SU-DHL-6 (cell line): ENCODE data around the gene RNF130.

Experiments
- EZH2phosphoT487 ChIP-seq: fragments of 200-600 bp; sonication (generic), shearing (Covaris generic); conservative IDR thresholded peaks from 2 replicates; pipeline ENCODE4 v1.6.1; 2018; ENCODE audit warnings: mild to moderate bottlenecking, antibody characterized with exemption, low read length, moderate library complexity, mixed read lengths
- TF ChIP-seq, protein P1 (sequence below): fragments of 200-600 bp; sonication (generic); IDR thresholded peaks from one replicate; pipeline ENCODE4 v1.5.1; 2017; ENCODE audit warnings: antibody characterized with exemption, mild to moderate bottlenecking, low read length, moderate library complexity; ENCODE audit not compliant: insufficient read depth, poor library complexity, severe bottlenecking

DNA sequence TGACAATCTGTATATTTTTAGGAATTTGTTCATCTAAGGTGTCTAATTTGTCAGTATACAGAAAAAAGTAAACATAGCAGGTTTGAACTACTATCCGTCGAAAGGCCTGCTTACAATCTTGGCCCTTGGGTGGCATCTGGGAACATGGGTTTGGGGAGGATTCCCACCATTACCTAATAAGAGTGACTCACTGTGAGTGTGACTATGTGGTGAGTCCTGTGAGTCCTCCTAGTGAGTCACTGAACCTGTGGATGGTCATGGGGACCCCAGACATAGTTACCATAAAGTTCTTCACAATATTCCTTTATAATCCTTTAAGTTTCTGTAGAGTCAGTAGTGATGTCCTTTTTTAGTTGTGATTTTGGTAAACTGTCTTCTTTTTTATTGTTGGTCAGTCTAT is 37.0 kb downstream of the RNF130 start:
- TF ChIP-seq, protein P1, sequence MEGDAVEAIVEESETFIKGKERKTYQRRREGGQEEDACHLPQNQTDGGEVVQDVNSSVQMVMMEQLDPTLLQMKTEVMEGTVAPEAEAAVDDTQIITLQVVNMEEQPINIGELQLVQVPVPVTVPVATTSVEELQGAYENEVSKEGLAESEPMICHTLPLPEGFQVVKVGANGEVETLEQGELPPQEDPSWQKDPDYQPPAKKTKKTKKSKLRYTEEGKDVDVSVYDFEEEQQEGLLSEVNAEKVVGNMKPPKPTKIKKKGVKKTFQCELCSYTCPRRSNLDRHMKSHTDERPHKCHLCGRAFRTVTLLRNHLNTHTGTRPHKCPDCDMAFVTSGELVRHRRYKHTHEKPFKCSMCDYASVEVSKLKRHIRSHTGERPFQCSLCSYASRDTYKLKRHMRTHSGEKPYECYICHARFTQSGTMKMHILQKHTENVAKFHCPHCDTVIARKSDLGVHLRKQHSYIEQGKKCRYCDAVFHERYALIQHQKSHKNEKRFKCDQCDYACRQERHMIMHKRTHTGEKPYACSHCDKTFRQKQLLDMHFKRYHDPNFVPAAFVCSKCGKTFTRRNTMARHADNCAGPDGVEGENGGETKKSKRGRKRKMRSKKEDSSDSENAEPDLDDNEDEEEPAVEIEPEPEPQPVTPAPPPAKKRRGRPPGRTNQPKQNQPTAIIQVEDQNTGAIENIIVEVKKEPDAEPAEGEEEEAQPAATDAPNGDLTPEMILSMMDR, result no peak
- TF ChIP-seq EZH2phosphoT487, result no peak
